A673 (cell line): ENCODE results near the gene PLAAT4. TPM values are rescaled to one million over a fixed set of nuclear protein-coding genes. Genes with fewer than 3 reads are reported as not detected.

Source experiments
- BruUV-seq: library from RNA; stranded (reverse); fragments of 400-500 nt; replicated peaks from 2 replicates; lab custom pipeline; 2021; lab: Mats Ljungman, UMichigan
- CTCF ChIA-PET: fragments of 300-600 bp; sonication (Branson Sonifier 250); formaldehyde crosslinking; loops from one replicate; lab custom pipeline; 2022; ENCODE audit warnings: antibody characterized with exemption; lab: Charles Lee
- POLR2A ChIA-PET: fragments of 300-600 bp; sonication (Branson Sonifier 250); formaldehyde crosslinking; loops from one replicate; lab custom pipeline; 2022; ENCODE audit warnings: antibody characterized with exemption; ENCODE audit not compliant: low non-redundant PET; lab: Charles Lee
- DNase-seq: peaks from one replicate; pipeline ENCODE4 v3.0.0-alpha.2; 2015; ENCODE audit warnings: low spot score
- H3K27ac ChIP-seq: fragments of 200-600 bp; sonication (generic); 2 replicates; pipeline ENCODE4 v1.5.1; 2016; ENCODE audit warnings: mixed run types, low read depth, mild to moderate bottlenecking, mixed read lengths, antibody characterized with exemption, low read length; ENCODE audit not compliant: poor library complexity, severe bottlenecking
- H3K27me3 ChIP-seq: fragments of 200-600 bp; sonication (generic); replicated peaks from 2 replicates; pipeline ENCODE4 v1.6.1; 2017; ENCODE audit warnings: mixed run types, low read depth, mild to moderate bottlenecking, mixed read lengths, antibody characterized with exemption, low read length; ENCODE audit not compliant: insufficient read depth, poor library complexity
- H3K36me3 ChIP-seq: fragments of 200-600 bp; sonication (generic); 2 replicates; pipeline ENCODE4 v1.6.1; 2016; ENCODE audit warnings: mixed run types, mild to moderate bottlenecking, mixed read lengths, antibody characterized with exemption, low read length; ENCODE audit not compliant: insufficient read depth, poor library complexity, severe bottlenecking
- H3K4me1 ChIP-seq: fragments of 200-600 bp; sonication (generic); 2 replicates; pipeline ENCODE4 v1.6.1; 2017; ENCODE audit warnings: mixed run types, mild to moderate bottlenecking, mixed read lengths, antibody characterized with exemption, low read length; ENCODE audit not compliant: insufficient read depth, poor library complexity, severe bottlenecking
- H3K4me3 ChIP-seq: fragments of 200-600 bp; sonication (generic); 2 replicates; pipeline ENCODE4 v1.5.1; 2016; ENCODE audit warnings: low read depth, mixed run types, mild to moderate bottlenecking, mixed read lengths, low read length; ENCODE audit not compliant: poor library complexity, severe bottlenecking
- H3K9me3 ChIP-seq: fragments of 200-600 bp; sonication (generic); 2 replicates; pipeline ENCODE4 v1.6.1; 2016; ENCODE audit warnings: mixed run types, low read depth, mild to moderate bottlenecking, mixed read lengths, antibody characterized with exemption, low read length; ENCODE audit not compliant: poor library complexity, severe bottlenecking
- CTCF ChIP-seq: fragments of 300-800, 200-600 bp; sonication (generic); conservative IDR thresholded peaks from 2 replicates; pipeline ENCODE4 v1.5.1; 2017; ENCODE audit warnings: low read depth, mild to moderate bottlenecking, antibody characterized with exemption, low read length, moderate library complexity, mixed read lengths
- EZH2 ChIP-seq: fragments of 200-600 bp; sonication (generic); IDR thresholded peaks from 2 replicates; pipeline ENCODE4 v1.6.1; 2017; ENCODE audit warnings: borderline replicate concordance, low read depth, mild to moderate bottlenecking, mixed read lengths, antibody characterized with exemption, low read length; ENCODE audit not compliant: poor library complexity, severe bottlenecking
- intact Hi-C: fragments of 100-400 bp; cut with micrococcal nuclease; formaldehyde crosslinking; loops from one replicate; pipeline ENCODE4 v1.10.0; 2022; ENCODE audit not compliant: unreplicated experiment
- total RNA-seq: library from RNA; stranded (reverse); gene quantifications from 2 replicates; pipeline ENCODE4 v1.2.3, GENCODE V29; 2021

Gene PLAAT4
- total RNA-seq, 1 experiment from 2014 or later = 0.97 TPM

- Histone ChIP-seq H3K4me3 (no peak overlapping the region), H3K27ac (no peak overlapping the region), H3K27me3 (no peaks in the 10 kb centered on the region), H3K9me3 (no peaks in the 10 kb centered on the region), H3K36me3 (no peaks in the 10 kb centered on the region), H3K4me1 (no peaks in the 10 kb centered on the region)
- no peak for TF ChIP-seq EZH2
- TF ChIP-seq CTCF = peak; percentile 58
- DNase-seq = peak; percentile 62
- intact Hi-C loops = loop anchor here (10.0 kb wide), 1 partner anchor 63 kb away; no protein-coding TSS in a partner anchor
- CTCF ChIA-PET = interaction anchor here (0.6 to 0.7 kb wide), 2 partner anchors 42 to 128 kb away, joined by 3 read pairs; no protein-coding TSS in a partner anchor
- BruUV-seq = no TSS peak
- POLR2A ChIA-PET = no interaction called here
Measured at GRCh38 chr11:63508009-63508408, 28.6 kb upstream of the PLAAT4 start.

GRCh38 chr11:63508745-63509144, 27.9 kb upstream of the PLAAT4 start:
- POLR2A ChIA-PET = no interaction called here
- Histone ChIP-seq H3K9me3 (no peaks in the 10 kb centered on the region), H3K4me1 (no peaks in the 10 kb centered on the region), H3K36me3 (no peaks in the 10 kb centered on the region), H3K4me3 (no peak overlapping the region), H3K27ac (no peak overlapping the region), H3K27me3 (no peaks in the 10 kb centered on the region)
- DNase-seq = no peak
- no TSS peak for BruUV-seq
- TF ChIP-seq CTCF (no peak), EZH2 (no peak)
- CTCF ChIA-PET = interaction anchor here (0.6 to 0.7 kb wide), 2 partner anchors 43 to 127 kb away, joined by 3 read pairs; no protein-coding TSS in a partner anchor
- intact Hi-C loops = loop anchor here (10.0 kb wide), 1 partner anchor 64 kb away; no protein-coding TSS in a partner anchor

- ChIA-PET POLR2A (no interaction called here), CTCF (no interaction called here)
- H3K27ac ChIP-seq = no peak overlapping the region
- no peak overlapping the region for H3K4me3 ChIP-seq
- no peak for DNase-seq
- no peaks in the 10 kb centered on the region for H3K9me3 ChIP-seq
- no TSS peak for BruUV-seq
- no peak for TF ChIP-seq CTCF
- no peak for TF ChIP-seq EZH2
- H3K4me1 ChIP-seq = no peaks in the 10 kb centered on the region
- intact Hi-C loops = no loop called here
- no peaks in the 10 kb centered on the region for H3K27me3 ChIP-seq
- no peaks in the 10 kb centered on the region for H3K36me3 ChIP-seq
Measured at GRCh38 chr11:63510360-63511047, 26.1 kb upstream of the PLAAT4 start.
